A549 treated with CORT108297 at 1 μM for 4 hours (cell line): ENCODE measurements around the gene SNAPC3. TPM values are rescaled to one million over a fixed set of nuclear protein-coding genes. Genes with fewer than 3 reads are reported as not detected.

Source experiments
- total RNA-seq: library from RNA; stranded (reverse); fragments of 200-300 nt; extraction: Qiagen RNA extraction; gene quantifications from 5 replicates; pipeline ENCODE4 v1.2.3, GENCODE V29; 2022

Gene SNAPC3
- total RNA-seq = 13.7 to 19.8 TPM (median 18.4 TPM) in 5 replicates

DNA sequence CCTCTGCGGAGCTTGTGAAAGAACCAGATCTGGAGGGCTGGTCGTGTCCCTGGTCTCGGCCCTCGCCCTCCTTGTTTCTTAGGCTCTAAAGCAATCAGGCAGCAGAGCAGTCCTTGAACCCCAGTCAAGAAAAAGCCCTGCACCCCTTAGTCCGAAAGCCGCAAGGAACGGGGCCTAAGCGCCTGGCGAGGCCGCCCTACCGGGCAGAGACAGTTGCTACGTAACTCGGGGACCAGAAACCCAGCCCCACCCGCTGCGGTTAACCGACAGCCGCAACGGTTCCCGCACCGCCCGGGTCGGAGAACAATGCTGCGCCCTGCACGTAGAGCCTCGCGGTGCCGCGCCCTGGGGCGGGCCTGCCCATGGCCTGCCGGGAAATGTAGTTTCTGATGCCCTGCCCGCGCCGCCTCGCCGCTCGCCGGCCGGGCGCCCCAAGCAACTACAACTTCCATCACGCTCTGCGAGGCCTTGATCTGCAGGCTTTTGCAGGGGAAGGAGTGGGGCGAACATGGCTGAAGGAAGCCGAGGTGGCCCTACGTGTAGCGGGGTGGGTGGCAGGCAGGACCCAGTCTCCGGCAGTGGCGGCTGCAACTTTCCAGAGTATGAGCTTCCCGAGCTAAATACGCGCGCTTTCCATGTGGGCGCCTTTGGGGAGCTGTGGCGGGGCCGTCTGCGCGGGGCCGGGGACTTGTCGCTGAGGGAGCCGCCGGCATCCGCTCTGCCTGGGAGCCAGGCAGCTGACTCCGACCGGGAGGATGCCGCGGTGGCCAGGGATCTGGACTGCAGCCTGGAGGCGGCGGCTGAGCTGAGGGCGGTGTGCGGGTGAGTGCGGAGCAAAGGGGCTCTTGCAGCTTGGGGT lies at the start of gene SNAPC3:
SNAPC3 (plus strand) TSS at position 505 of the 859 bp plus-strand sequence; CDS start at position 509, 4 bp downstream.

GRCh38 chr9:15510789-15511575 lies 88.3 kb downstream of the SNAPC3 start, which contains the start of gene PSIP1:
Gene PSIP1 (minus strand): TSS chr9:15510970. CDS start chr9:15510188, 782 bp downstream.

Other genes with a start within 250 kb of the SNAPC3 start
- 0.67 to 0.96 TPM (median 0.87 TPM) in 5 replicates for gene TTC39B, start 115.7 kb upstream of the SNAPC3 start, total RNA-seq
- gene PSIP1, start 88.1 kb downstream of the SNAPC3 start, total RNA-seq = 49.7 to 66.2 TPM (median 58.3 TPM) in 5 replicates
- 0.30 to 0.51 TPM (median 0.35 TPM) in 5 replicates for gene CCDC171, start 130.2 kb downstream of the SNAPC3 start, total RNA-seq